GM19023 (cell line): ENCODE measurements around the gene POLR2L.
A peak's percentile ranks its signal among the peaks of the same experiment; 100 is the strongest.

ENCODE experiments used
- ATAC-seq: cut with Tn5 transposase; IDR thresholded peaks from one replicate; pipeline ENCODE4 v1.9.1; 2021; ENCODE audit warnings: mild to moderate bottlenecking, moderate library complexity; ENCODE audit not compliant: unreplicated experiment

POLR2L gene

GRCh38 chr11:839875-840617 is 2.3 kb downstream of the POLR2L start:
- ATAC-seq, result no peak

GRCh38 chr11:839280-839623 is 3.1 kb downstream of the POLR2L start:
- ATAC-seq, result no peak

- ATAC-seq, result no peak
Measured at GRCh38 chr11:838441-839279, 3.7 kb downstream of the POLR2L start.

- ATAC-seq, result no peak
Measured at GRCh38 chr11:837990-838307, 4.4 kb downstream of the POLR2L start.

- no peak for ATAC-seq
Measured at GRCh38 chr11:837189-837989, 4.9 kb downstream of the POLR2L start.

- ATAC-seq, result no peak
Measured at GRCh38 chr11:836700-837099, 5.6 kb downstream of the POLR2L start.

GRCh38 chr11:836274-836673 is 6.1 kb downstream of the POLR2L start:
- no peak for ATAC-seq

- ATAC-seq, result no peak
Measured at GRCh38 chr11:834371-835316, 7.7 kb downstream of the POLR2L start.

GRCh38 chr11:833849-834311 is 8.4 kb downstream of the POLR2L start:
- no peak for ATAC-seq

- ATAC-seq, result peak; percentile 10
Measured at GRCh38 chr11:833114-833791, 9.1 kb downstream of the POLR2L start.

- ATAC-seq, result peak; percentile 51
Measured at GRCh38 chr11:832529-833113, 9.7 kb downstream of the POLR2L start, which contains the start of gene CD151. CD151 (plus strand) TSS chr11:832952; CDS start chr11:836070, 3,118 bp downstream.

- ATAC-seq, result no peak
Measured at GRCh38 chr11:831961-832528, 10.3 kb downstream of the POLR2L start.

- ATAC-seq, result no peak
Measured at GRCh38 chr11:831118-831864, 11.0 kb downstream of the POLR2L start.

GRCh38 chr11:830295-831117 is 11.8 kb downstream of the POLR2L start:
- ATAC-seq, result no peak

- no peak for ATAC-seq
Measured at GRCh38 chr11:829847-830294, 12.5 kb downstream of the POLR2L start.

GRCh38 chr11:829176-829846 is 13.0 kb downstream of the POLR2L start:
- ATAC-seq, result no peak
